Measurements from ENCODE around the gene MTARC1.
A peak's percentile ranks its signal among the peaks of the same experiment; 100 is the strongest.

Gene MTARC1
- 0 to 0.20 reads per million in 2 donors for total RNA-seq

DNA sequence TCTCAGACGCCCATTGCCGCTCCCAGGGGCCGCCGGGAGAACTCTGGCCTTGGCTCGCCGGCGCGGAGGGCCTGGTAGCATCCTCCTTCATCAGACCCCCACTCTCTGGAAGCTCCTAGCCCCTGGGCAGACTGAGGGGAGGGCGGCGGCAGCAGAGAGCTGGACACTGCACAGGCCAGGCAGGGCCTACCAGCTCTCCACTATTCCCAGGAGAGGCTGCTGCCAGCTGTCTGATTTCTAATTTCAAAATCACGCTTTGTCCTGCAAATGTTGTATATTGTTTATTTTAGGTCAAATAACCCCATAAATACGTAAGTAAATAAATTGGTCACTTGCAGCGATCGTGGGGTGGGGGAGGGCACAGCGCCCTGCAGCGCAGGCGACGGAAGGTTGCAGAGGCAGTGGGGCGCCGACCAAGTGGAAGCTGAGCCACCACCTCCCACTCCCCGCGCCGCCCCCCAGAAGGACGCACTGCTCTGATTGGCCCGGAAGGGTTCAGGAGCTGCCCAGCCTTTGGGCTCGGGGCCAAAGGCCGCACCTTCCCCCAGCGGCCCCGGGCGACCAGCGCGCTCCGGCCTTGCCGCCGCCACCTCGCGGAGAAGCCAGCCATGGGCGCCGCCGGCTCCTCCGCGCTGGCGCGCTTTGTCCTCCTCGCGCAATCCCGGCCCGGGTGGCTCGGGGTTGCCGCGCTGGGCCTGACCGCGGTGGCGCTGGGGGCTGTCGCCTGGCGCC lies at the start of gene MTARC1:
TSS of gene MTARC1 (plus strand) at position 577 of the 732 bp plus-strand sequence. CDS start at position 609, 32 bp downstream.
- DNase-seq = peak in 1 of 5 experiments; percentile 7

DNA sequence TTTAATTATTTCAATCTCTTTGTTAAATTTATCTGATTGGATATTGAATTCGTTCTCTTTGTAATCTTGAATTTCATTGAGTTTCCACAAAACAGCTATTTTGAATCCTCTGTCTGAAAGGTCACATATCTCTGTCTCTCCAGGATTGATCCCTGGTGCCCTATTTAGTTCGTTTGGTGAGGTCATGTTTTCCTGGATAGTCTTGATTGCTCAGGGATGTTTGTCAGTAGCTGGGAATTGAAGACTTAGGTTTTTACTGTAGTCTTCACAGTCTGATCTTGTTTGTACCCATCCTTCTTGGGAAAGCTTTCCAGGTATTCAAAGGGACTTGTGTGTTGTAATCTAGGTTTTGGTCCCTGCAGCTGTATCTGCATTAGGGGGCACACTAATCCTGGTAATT lies 45.4 kb upstream of the MTARC1 start:
- DNase-seq = no peak

DNA sequence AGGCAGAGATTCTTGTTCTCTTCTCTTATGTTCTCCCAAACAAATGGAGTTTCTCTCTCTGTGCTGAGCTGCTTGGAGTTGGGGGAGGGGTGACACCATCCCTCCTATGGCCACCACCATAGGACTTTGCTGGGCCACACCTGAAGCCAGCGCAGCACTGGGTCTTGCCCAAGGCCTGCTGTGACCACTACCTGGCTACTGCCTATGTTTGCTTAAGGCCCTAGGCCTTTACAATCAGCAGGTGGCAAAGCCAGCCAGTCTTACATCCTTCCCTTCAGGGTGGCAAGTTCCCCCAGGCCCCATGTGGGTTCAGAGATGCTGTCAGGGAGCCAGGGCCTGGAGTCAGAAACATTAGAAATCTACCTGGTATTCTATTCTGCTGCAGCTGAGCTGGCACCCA lies 44.9 kb upstream of the MTARC1 start:
- no peak for DNase-seq

DNA sequence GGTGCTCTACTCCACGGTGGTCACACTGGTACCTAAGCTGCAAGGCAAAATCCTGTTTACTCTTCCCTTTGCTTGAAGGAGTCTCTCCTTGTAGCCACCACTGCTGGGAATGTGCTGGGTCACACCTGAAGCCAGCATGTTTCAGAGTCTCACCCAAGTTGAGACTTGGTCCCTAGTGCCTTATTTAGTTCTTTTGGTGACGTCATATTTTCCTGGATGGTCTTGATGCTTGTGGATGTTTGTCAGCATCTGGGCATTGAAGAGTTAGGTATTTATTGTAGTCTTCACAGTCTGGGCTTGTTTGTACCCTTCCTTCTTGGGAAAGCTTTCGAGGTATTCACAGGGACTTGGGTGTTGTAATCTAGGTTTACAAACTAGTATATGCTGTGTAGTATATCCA lies 44.2 kb upstream of the MTARC1 start:
- no peak for DNase-seq

DNA sequence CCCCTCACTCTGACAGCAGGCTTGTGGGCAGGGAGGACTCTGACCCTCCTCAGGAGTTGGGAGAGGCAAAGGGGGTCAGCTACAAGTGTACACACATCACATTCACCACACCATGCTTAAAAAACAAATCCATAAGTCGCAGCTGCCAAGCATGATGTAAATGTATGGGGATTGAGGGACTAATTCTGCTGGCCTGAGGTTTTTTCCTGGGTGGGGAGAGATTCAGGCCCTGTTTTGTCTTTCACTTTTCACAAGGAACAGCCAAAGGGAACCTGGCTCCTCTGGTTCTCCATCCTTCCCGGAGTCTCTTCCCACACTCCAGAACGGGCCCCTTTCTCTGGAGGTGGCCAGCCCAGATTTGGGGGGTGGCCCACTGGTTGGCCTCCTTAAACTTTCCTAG lies 39.9 kb upstream of the MTARC1 start:
- DNase-seq = no peak

DNA sequence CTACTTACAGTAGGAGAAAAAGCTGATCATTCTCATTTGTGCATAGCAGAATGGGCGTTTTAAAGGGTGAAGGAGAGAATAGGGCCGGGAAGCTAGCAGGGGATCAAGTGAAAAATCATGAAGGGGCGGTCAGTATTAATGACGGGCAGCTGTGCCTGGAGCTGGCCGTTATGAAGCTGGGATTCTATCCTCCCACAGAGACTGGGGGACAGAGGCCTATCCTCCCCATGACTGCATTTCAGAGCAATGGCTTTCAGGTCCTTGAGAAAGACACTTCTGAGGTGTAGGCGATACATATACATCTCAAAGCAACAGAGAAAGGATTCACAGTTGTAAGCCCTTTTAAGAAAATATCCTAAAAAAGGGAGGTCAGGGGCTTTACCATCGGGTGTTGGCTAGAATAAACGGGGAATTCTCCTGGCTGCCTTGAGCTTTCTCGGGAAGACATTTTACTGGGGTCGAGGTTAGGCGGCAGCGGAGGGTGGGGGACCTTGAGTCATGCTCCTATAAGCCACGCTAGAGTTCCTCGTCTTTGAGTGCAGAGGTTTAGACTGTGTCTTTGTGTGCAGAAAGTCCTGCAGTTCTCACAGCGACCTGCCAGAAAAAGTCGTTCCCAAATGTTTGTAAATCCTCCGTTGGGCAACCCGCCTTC lies 39.1 kb upstream of the MTARC1 start:
- no peak for DNase-seq

DNA sequence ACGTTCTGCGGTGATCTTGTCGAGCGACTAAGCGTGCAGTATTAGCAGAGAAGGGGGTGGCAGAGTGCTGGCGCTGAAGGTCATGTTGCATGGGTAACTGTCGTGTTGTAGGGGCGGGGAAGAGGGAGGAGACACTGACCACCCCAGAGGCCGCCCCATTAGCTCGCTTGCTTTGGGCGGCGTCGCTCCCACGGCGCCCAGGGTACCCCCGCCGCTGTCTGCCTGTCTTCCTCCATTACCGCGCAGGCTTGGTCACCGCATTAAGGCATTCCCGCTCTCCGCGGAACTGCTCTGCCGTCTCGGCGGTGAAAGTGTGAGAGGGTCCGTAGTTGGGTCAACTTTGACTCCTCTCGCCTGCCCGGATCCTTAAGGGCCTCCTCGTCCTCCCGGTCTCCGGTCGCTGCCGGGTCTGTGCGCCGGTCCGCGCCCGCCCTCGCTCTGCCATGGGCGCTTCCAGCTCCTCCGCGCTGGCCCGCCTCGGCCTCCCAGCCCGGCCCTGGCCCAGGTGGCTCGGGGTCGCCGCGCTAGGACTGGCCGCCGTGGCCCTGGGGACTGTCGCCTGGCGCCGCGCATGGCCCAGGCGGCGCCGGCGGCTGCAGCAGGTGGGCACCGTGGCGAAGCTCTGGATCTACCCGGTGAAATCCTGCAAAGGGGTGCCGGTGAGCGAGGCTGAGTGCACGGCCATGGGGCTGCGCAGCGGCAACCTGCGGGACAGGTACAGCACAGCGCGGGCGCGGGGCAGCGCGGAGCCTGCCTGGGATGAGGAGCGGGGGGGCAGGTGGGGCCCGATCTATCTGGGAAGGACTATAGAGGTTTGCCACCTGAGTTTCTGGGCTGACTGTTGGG lies 38.4 kb upstream of the MTARC1 start, which contains the start of gene MTARC2:
TSS of gene MTARC2 (plus strand) at position 234 of the 846 bp plus-strand sequence. CDS start at position 444, 210 bp downstream.
- no peak for DNase-seq

DNA sequence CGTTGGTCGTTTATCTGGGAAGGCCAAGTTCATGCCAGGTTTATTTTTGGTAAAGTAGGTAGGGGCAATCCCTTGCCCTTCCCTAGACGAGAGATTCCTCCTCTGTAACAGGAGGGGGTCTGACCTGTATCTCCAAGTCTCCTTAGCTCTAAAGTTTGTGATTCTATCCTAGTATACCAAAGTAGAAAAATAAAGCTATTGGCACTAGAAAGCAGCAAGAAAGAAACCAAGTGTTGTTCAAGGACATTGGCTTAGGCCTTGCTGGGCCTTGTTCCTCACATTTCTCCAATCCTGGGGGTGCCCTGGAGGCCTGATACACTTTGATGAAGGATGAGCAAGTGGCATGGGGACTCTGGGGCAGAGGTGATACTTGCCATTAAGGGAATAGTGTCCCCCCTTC lies 37.8 kb upstream of the MTARC1 start:
- DNase-seq = no peak

DNA sequence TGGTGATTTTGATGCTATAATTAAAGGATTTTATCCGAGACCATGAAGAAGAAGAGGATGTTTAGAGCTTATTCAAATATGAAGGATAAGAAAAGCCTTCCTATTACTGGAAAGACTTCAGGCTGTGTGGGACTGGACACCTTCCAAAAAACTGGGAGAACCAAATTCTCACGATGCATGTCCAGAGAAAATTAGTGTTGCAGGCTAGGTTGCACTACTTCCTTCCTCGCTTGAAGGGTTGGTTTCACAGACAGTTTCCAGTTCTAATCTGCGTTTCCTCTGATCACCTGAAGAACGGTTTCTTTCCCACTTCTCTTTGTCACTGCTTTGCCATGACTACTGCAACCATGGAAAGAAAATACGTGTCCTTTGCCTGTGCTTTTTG lies 36.6 kb upstream of the MTARC1 start:
- no peak for DNase-seq

DNA sequence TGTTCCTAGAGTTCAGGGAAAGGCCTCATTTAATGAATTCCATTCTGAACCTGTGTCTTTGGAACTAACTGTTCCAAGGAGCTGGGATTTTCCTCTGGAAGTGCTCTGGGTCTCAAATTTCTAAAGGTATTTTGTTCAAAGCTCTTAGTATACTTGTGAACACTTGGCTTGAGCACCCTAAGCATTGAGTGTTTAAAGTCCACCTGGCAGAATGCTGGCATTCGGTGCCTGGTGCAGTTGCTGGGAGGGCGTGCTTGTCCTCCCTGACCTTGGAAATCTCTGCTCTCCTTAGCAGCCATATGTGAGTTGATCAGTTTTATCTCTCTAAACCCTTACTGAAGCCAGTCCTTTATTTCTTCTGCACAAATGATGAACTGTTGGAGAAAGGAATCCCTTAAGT lies 35.6 kb upstream of the MTARC1 start:
- DNase-seq = no peak

DNA sequence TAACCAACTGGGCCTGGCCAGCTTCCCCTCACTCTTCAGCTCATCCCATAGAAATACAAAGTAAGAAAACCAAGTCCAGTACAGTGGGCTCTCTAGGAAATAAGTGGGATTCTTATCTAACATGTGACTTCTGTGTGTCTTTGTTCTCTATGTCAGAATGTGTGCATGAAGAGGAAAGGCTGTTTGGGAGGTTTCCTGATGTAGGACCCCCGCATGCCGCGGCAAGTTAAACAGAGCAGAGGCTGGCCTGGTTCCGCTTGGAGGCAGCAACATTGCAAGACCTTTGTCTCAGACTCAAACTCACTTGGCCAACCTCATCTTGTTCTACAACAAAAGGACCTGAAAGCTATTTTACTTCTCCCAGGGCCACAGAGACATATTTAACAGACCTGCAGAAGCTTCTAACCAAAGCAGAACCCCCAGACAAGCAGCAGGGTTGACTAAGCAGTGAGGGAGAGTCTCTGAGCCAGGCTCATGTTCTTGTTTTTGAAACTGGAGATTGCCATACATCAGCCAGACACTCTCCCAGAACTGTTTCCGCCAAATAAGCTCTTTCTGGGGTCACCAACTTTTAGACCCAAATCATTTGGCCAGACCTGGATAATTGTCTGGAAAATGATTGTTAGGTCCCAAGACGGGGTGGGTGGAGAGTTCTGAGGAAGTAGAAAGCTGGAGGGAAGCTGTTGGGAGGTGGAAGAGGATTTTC lies 32.3 kb upstream of the MTARC1 start:
- no peak for DNase-seq

DNA sequence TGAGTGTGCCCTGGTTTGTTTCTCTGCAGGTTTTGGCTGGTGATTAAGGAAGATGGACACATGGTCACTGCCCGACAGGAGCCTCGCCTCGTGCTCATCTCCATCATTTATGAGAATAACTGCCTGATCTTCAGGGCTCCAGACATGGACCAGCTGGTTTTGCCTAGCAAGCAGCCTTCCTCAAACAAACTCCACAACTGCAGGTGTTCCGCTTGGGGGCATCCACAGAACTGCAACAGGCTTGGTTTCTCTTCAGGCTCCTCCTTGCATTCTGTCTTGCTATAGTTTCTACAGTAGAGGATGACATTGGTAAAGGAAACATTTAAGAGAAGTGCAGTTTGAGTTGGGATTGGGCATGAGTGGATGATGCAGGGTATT lies 31.8 kb upstream of the MTARC1 start:
- no peak for DNase-seq

DNA sequence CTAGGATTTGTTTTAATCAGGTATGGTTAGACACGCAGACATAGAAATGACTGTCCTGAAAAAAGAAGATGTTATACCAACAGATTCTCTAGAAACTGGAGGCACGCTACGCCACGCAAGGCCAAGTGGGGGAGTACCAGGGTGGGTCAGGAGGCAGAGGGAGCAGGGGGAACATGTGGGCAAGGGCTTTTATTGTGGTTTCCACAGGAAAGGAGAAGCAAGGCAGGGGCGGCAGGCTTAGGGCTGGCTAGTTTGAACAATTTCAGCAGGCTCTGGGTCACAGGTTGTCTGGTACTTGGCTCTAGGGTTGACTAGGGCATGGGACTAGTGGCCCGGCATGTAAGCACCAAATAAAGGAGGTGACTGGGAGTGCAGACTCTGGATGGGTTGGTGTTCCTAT lies 31.4 kb upstream of the MTARC1 start:
- no peak for DNase-seq

DNA sequence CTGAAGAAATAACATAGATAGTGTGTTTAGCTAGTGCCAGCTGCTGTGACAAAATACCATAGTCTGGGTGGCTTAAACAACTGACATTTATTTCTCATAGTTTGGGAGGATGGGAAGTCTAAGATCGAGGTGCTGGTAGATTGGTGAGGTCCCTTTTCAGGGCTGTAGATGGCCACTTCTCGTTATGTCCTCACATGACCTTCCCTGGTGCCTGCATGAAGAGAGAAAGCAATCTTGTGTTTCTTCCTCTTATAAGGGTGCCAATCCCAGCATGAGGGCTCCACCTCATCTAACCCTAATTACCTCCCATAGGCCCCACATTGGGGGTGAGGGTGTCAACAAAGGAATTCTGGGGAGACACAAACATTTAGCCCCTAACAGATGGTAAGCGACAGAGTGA lies 29.3 kb upstream of the MTARC1 start:
- no peak for DNase-seq

DNA sequence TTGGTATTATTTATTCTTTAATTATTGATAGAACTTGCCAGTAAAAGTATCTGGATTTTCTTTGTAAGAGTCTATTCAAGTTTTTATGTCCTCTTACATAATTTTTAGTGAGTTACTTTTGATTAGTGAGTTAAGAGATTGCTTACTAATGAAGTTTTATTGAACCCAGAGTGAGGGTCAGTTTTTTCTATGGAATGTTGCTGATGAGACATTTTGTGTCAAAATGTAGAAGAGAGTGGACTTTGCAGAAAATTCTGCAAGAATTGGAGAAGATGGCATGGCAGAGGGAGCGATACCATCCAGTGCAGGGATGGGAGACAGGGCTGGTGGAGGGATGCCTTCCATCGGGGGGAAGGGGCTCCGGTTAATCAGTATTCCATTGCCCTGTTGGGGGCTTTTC lies 27.6 kb upstream of the MTARC1 start:
- DNase-seq = no peak

DNA sequence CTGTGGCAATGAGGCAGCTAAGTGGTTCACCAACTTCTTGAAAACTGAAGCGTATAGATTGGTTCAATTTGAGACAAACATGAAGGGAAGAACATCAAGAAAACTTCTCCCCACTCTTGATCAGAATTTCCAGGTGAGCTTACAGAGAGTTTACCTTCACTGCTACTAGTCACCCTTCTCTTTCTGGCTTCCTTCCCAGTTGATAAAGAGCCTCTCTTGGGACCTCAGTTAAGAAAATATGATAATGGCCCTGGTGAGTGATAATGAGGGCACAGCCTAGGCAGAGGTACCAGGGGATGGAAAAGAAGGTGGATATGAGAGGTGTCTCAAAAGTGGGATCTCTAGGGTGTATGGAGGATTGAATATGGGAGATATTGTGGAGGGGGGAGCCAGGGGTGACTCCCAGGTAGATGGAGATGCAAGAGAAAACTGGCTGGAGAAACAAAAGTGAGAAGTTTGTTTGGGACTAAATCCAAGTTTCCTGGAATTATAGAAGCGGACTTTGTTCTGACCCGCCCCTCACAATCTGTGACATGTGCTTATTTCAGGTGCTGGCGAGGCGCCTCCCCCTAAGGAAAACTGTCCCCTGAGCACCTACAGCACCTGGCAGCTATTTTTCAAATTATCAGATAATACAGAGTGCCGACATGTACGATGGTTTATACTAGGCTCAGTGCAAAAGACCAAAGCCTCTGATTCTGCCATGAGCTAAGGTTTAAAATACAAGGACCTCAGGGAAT lies 24.9 kb upstream of the MTARC1 start:
- no peak for DNase-seq

DNA sequence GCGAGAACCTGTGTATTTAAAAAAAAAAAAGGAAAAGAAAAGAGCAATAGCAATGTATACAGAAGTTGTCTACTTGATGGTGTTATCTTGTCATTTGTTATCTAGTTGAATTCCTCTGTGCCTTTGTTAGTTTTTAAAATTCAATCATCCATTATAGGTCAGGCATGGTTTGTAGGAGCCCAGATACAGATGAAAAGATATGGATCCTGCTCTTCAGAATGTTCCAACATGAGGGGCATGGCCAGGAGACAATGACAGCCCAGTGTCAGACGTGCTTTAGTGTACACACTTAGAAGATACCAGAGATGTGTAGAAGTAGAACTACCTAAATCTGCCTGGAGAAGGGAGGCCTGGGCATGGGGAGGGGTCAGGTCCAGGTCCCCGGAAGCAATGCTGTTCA lies 22.0 kb upstream of the MTARC1 start:
- no peak for DNase-seq

DNA sequence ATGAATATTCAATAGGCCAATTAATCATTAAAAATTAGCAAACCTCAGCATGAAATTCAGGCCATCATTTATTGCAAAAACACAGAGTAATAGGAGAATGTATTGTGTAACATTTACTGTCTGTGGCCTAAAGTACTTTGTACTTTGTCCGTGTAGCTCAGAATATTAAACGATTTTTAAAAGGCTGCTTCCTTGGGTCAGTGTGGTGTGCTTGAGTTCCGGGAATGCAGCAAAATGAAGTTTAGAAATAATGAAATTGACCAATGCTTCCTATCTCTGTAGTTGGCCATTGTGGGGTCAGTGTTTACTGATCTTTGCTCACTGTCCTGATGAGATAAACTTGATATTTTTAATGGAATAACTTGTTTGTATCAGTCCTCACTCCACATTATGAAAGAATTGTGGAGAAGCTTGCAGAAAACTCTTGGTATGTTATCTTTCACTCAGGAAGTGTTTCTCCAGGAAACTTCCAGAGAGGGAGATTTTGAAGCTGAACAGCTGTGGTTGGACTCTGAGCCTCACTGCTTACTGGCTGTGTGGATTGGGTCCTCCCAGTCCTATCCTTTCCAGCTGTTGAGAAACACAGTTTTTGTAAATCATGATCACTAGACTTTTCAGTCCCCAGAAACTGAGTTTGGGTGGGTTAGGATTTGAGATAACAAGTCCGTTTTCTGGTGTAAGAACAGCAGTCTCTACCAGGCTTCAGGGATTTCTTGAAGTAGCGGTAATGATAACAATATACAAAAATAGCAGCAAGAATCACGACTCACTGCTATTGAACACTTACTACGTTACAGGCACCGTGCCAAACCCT lies 19.2 kb upstream of the MTARC1 start:
- no peak for DNase-seq

DNA sequence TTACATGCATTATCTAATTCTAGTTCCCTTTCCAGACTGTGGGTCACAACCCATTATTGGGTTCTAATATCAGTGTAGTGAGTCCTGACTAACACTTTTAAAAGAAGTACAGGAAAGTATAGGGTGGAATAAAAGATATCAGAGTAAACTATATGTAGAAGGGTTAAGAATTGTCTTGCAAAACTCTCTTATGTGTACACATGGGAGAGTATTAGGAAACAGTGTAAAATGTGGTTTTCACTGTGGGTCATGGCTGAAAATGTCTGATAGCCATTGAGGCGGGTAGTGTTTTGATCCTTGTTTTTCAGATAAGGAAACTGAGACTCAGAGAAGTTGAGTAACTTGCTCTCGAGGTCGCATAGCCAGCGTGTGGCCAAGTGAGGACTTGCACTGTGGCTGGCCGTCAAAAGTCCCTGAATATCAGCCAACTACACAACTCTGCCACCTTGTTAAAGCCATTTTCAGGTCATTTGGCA lies 18.5 kb upstream of the MTARC1 start:
- no peak for DNase-seq

DNA sequence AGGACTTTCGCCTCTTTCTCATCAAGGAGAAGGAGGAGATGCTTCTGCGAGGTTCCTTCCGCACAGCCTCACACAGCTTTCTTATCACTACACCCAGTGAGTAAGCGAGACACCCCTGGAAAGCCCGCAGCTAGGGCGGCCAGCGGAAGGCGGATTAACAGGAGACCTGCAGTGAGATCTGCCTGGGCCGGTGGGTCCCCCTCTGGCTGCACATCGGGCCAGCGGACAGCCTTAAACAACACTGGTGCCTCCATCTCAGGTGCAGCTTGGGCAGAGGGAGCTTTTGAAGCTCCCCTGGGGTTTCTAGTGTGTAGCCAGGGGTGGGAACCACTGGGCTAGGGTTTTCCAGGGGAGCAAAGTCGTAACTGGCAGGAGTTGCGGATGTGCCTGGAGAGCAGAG lies 17.5 kb upstream of the MTARC1 start:
- DNase-seq = no peak

DNA sequence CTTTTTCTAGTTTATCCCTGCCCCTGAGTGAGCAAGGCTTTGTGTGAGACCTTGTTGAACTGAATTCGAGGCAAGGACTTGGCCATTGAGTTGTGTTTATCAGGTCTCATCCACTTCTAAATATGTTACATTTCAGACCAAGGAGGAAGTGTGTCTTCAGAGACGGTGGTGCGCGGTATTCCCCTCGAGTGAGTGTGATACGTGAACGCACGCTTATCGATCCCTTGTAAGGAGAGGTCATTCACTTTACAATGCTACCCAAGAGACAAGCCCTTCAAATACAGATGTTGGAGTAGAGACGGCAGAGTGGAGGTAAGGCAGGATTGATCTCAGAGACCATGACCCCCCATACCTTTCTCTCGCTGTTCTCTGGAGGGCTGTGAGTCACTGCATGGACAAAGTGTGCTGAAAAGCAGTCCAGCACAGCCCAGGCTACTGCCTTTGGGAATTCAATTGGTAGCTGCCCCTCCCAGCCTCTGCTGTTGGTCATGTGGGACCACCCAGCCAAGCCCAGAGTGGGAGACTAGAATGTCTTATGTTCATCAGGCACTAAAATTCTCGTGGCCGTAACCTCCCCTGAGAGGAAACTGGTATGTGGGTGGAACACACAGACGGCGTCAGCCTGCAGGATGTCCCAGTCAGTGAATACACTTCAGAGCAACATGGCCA lies 16.3 kb upstream of the MTARC1 start:
- no peak for DNase-seq
